Colonic mucosa (tissue), 4 donors: ENCODE results near the gene TMEM259. TPM values are rescaled to one million over a fixed set of nuclear protein-coding genes. Genes with fewer than 3 reads are reported as not detected.

ENCODE experiments used
- DNase-seq: peaks from one replicate; pipeline ENCODE4 v3.0.0-alpha.2; 2020
- H3K27ac ChIP-seq: fragments of 200-600 bp; one replicate; pipeline ENCODE4 v1.8.0; 2021
- H3K27me3 ChIP-seq: fragments of 200-600 bp; one replicate; pipeline ENCODE4 v1.8.0; 2021
- H3K36me3 ChIP-seq: fragments of 200-600 bp; one replicate; pipeline ENCODE4 v1.8.0; 2021
- H3K4me1 ChIP-seq: fragments of 200-600 bp; one replicate; pipeline ENCODE4 v1.8.0; 2021; ENCODE audit warnings: mild to moderate bottlenecking
- H3K4me3 ChIP-seq: fragments of 200-600 bp; one replicate; pipeline ENCODE4 v1.8.0; 2021
- H3K9ac ChIP-seq, 2 donors: one replicate each; pipeline ENCODE4 v1.7.0; 2013; ENCODE audit warnings: control low read depth in 2 of 2, low read depth in 2 of 2, low read length in 2 of 2
- H3K9me3 ChIP-seq: fragments of 200-600 bp; one replicate; pipeline ENCODE4 v1.8.0; 2021
- CTCF ChIP-seq: fragments of 200-600 bp; IDR thresholded peaks from one replicate; pipeline ENCODE4 v1.8.0; 2022; ENCODE audit warnings: antibody characterized with exemption, mild to moderate bottlenecking
- intact Hi-C: fragments of 100-400 bp; cut with DNase I; formaldehyde crosslinking; loops from one replicate; pipeline ENCODE4 v1.14.1; 2022
- total RNA-seq, 2 donors: library from RNA; stranded (reverse); fragmentation: NEBNext Ultra II Directional in 1 of 2; extraction: Animal tissue kit (Norgen Biotek cat#: 25700) in 1 of 2; gene quantifications; one replicate each; pipeline ENCODE4 v1.2.1, GENCODE V29; 2021
- donor health status: healthy.
- donor health status: DM: no; HTN: no; CAD: no.
- donor health status: DM: no; HTN: no; CAD: no.

The TMEM259 gene
- total RNA-seq, 2 donors from 2014 or later: 170 to 235 TPM

DNA sequence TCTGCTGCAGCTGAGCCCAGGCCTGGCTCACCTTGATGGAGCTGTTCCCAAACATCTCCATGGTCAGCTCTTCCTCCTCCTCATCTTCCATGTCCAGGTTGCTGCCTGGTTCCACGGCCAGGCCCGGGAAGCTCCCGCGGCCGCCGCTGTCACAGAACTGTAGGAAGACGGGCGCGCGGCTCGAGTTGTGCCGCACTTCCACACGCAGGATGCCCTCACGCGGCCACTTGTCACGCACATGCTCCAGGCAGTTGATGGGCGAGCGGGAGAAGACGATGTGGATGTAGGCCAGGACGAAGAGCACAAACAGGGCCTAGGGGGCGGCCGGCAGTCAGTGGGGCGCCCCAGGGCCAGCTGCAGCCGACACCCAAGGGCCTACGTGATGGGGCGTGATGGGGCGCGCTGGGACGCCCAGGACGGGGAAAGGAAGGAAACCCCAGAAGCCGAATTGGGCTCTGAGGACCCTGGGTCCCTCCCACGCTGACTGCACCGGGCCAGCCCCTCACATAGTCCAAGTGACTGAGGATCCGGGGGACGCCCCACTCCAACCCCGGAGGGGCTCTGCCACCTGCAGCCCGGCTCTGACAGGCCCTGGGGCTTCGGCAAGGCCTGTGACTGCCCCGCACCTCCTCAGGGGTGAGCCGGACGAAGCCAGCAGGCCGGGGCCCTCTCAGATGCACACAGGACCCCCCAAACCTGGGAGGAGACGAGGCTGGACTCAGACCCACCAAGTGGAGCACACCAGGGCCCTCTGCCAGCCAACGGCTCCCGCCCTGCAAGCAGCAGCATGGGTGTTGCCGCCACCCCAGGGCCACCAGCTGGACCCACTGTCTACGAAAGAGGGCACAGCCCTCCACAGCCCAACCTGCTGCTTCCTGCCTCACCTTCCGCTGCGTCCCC lies 6.5 kb downstream of the TMEM259 start:
- Histone ChIP-seq H3K27ac (no peak overlapping the region), H3K36me3 (peaks cover 22% of the 10 kb centered on the region), H3K9me3 (no peaks in the 10 kb centered on the region), H3K4me1 (peaks cover 37% of the 10 kb centered on the region), H3K9ac (no peak overlapping the region), H3K27me3 (no peaks in the 10 kb centered on the region), H3K4me3 (no peak overlapping the region)
- DNase-seq: no peak
- TF ChIP-seq CTCF: no peak
- intact Hi-C loops: no loop called here

DNA sequence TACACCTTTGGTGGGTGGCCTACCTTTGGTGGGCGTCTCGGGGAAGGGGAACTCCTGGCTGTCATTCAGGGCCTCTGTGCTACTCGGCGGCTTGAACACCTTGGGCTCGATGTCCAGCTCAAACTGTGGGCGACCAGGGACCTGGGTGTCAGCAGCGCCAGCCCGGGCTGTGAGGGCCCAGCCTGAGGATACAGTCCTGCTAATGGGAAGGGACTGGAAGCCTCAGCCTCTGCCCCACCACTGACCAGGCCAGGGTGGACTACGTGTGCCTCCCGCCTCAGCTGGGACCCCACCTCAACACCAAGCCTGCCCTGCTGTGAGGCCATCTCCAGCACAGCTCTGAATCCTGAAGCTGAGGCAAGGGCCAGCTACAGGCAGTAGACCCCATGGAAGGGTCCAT lies 7.7 kb downstream of the TMEM259 start:
- H3K4me1 ChIP-seq: peaks cover 25% of the 10 kb centered on the region
- no peak for TF ChIP-seq CTCF
- H3K4me3 ChIP-seq: no peak overlapping the region
- intact Hi-C loops: no loop called here
- no peak overlapping the region for H3K9ac ChIP-seq
- no peaks in the 10 kb centered on the region for H3K27me3 ChIP-seq
- DNase-seq: no peak
- H3K27ac ChIP-seq: no peak overlapping the region
- peaks cover 22% of the 10 kb centered on the region for H3K36me3 ChIP-seq
- H3K9me3 ChIP-seq: no peaks in the 10 kb centered on the region

GRCh38 chr19:1012334-1012733 lies 8.6 kb downstream of the TMEM259 start:
- Histone ChIP-seq H3K9ac (no peak overlapping the region), H3K36me3 (peaks cover 22% of the 10 kb centered on the region), H3K27ac (no peak overlapping the region), H3K27me3 (no peaks in the 10 kb centered on the region), H3K9me3 (no peaks in the 10 kb centered on the region), H3K4me3 (no peak overlapping the region), H3K4me1 (peaks cover 16% of the 10 kb centered on the region)
- intact Hi-C loops: no loop called here
- no peak for DNase-seq
- no peak for TF ChIP-seq CTCF

DNA sequence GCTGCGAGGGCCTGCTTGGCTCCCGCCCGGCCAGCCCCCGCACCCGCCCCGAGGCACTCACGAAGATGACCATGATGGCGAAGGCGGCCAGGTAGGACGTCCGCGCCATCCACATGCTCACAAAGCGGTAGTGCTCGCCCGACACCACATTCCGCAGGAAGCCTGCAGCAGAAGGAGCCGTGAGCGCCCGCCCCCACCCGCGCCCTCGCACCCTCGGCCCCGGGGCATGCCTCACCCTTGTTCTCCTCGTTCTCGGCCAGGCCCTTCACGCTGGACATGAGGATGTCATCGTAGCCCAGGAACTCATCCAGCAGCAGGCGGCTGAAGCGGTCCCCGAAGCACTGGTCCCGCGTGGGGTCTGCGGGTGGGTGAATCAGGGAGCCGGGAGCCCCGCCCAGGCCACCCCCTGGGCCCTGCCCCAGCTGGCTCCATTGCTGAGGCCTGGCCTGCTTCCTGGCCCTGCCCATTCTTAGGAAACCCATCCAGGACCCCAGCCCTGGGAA lies 9.0 kb downstream of the TMEM259 start:
- no peak overlapping the region for H3K9ac ChIP-seq
- H3K36me3 ChIP-seq: peaks cover 22% of the 10 kb centered on the region
- no peaks in the 10 kb centered on the region for H3K9me3 ChIP-seq
- H3K4me3 ChIP-seq: no peak overlapping the region
- intact Hi-C loops: no loop called here
- peaks cover 11% of the 10 kb centered on the region for H3K4me1 ChIP-seq
- TF ChIP-seq CTCF: no peak
- H3K27ac ChIP-seq: no peak overlapping the region
- DNase-seq: no peak
- no peaks in the 10 kb centered on the region for H3K27me3 ChIP-seq

DNA sequence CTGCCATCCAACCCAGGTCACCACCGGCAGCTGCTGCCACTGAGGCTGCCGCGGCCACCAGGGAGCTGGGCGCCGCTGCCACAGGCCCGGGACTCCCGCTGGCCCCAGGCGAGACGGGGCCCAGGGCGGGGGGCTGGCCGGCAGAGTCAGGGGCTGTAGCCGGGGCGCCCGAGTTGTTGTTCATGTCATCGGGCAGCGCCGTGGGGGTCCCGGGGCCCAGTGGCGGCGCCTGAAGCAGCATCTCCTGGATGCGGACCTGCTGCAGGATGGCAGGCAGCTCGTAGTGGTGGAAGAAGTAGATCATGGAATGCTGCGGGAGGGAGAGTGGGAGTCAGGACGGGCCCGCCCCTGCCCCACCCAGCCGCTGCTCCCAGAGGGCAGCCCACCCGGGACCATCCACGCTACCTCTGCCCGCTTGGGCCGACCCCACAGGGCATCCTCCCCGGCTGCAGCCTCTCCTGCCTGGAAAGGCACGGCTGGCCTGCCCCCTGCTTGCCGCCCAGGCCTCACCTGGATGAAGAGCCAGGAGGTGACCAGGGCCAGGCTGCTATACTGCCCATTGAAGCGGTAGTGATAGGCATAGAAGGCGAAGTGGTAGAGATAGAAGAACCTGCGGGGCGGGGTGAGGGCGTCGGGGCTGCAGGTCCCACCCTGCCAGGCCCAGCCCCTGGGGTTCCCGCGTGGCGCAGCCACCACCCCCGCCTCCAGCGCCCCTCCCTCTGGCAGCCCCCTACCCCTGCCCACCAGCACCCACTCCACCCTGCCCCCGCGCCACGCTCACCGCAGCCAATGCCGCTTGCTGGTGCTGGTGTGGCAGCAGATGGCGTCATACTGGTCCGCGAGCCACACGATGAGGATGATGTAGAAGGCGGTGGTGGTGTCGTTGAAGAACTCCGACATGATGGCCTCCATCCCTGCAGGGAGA lies 10.1 kb downstream of the TMEM259 start:
- Histone ChIP-seq H3K9me3 (no peaks in the 10 kb centered on the region), H3K27me3 (no peaks in the 10 kb centered on the region), H3K9ac (no peak overlapping the region), H3K36me3 (peaks cover 22% of the 10 kb centered on the region), H3K4me1 (peaks cover 1% of the 10 kb centered on the region), H3K27ac (no peak overlapping the region), H3K4me3 (no peak overlapping the region)
- intact Hi-C loops: no loop called here
- no peak for TF ChIP-seq CTCF
- no peak for DNase-seq
